Gastroesophageal sphincter (tissue), 3 donors: ENCODE results near the gene PRUNE2.

Experiments
- POLR2A ChIP-seq, 2 donors: fragments of 450-650 bp; IDR thresholded peaks; one replicate each; pipeline ENCODE4 v1.6.1; 2017; ENCODE audit warnings: antibody characterized with exemption in 2 of 2, mild to moderate bottlenecking in 2 of 2, moderate library complexity in 1 of 2
- POLR2AphosphoS5 ChIP-seq: sonication (generic); formaldehyde crosslinking; IDR thresholded peaks from one replicate; pipeline ENCODE4 v1.6.1; 2017; ENCODE audit warnings: antibody characterized with exemption
- TF ChIP-seq, protein P1 (sequence below), 4 experiments: fragments of 200-600 bp in 2 of 4; fragments of 450-650 bp in 2 of 4; sonication (generic) in 1 of 4; IDR thresholded peaks; one replicate each; pipeline ENCODE4 v1.5.1; 2017 to 2019; ENCODE audit warnings: antibody characterized with exemption in 4 of 4, mild to moderate bottlenecking in 2 of 4, moderate library complexity in 2 of 4

DNA sequence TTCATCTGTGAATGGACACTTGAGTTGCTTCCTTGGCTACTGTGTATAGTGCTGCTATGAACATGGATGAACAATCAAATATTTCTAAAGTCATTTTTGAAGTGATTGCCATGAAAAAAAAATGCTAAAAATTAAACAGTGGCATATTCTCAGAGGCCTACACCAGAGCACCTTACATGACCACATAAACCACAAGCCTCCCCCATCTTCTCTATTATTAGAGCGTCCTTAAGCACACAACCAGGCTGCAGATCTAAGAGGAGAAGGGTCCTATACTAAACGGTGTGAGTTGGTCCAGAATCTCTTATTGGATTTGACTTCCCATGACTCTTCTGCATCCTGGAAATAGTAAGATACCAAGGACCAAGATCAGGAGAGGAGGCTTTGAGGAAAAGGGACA, 107.4 kb downstream of the PRUNE2 start:
- TF ChIP-seq, protein P1, sequence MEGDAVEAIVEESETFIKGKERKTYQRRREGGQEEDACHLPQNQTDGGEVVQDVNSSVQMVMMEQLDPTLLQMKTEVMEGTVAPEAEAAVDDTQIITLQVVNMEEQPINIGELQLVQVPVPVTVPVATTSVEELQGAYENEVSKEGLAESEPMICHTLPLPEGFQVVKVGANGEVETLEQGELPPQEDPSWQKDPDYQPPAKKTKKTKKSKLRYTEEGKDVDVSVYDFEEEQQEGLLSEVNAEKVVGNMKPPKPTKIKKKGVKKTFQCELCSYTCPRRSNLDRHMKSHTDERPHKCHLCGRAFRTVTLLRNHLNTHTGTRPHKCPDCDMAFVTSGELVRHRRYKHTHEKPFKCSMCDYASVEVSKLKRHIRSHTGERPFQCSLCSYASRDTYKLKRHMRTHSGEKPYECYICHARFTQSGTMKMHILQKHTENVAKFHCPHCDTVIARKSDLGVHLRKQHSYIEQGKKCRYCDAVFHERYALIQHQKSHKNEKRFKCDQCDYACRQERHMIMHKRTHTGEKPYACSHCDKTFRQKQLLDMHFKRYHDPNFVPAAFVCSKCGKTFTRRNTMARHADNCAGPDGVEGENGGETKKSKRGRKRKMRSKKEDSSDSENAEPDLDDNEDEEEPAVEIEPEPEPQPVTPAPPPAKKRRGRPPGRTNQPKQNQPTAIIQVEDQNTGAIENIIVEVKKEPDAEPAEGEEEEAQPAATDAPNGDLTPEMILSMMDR (IDR thresholded peaks at IDR 0.05) = no peak
- TF ChIP-seq POLR2AphosphoS5 (no peak), POLR2A (IDR thresholded peaks at IDR 0.05) (no peak)
